GM20431 (cell line): ENCODE results near the gene HELB.

Experiments
- in situ Hi-C: fragments of 300-500 bp; cut with MseI, MboI; formaldehyde crosslinking; loops from one replicate; pipeline ENCODE4 v1.15.0; 2020; ENCODE audit warnings: low sequenced_read_pairs; ENCODE audit not compliant: unreplicated experiment

The HELB gene

GRCh38 chr12:66352197-66352596 is 49.9 kb downstream of the HELB start:
- in situ Hi-C loops = no loop called here

- in situ Hi-C loops = no loop called here
Measured at GRCh38 chr12:66352899-66353298, 50.6 kb downstream of the HELB start.

GRCh38 chr12:66354291-66354690 is 52.0 kb downstream of the HELB start:
- in situ Hi-C loops = no loop called here

GRCh38 chr12:66359300-66359699 is 57.0 kb downstream of the HELB start:
- in situ Hi-C loops = no loop called here

- in situ Hi-C loops = no loop called here
Measured at GRCh38 chr12:66361703-66362102, 59.4 kb downstream of the HELB start.

- in situ Hi-C loops = no loop called here
Measured at GRCh38 chr12:66365718-66366490, 63.6 kb downstream of the HELB start.

- in situ Hi-C loops = no loop called here
Measured at GRCh38 chr12:66367015-66367667, 64.8 kb downstream of the HELB start.

- in situ Hi-C loops = no loop called here
Measured at GRCh38 chr12:66371982-66372381, 69.7 kb downstream of the HELB start.

GRCh38 chr12:66375560-66375959 is 73.3 kb downstream of the HELB start:
- in situ Hi-C loops = no loop called here

- in situ Hi-C loops = no loop called here
Measured at GRCh38 chr12:66379616-66380015, 77.3 kb downstream of the HELB start.

- in situ Hi-C loops = no loop called here
Measured at GRCh38 chr12:66380769-66381535, 78.7 kb downstream of the HELB start.

GRCh38 chr12:66387117-66387516 is 84.8 kb downstream of the HELB start:
- in situ Hi-C loops = no loop called here
